ENCODE data around the gene MEIS3.
"Not testable (repeated sequence)": the region's sequence is repeated elsewhere in the genome, so short reads cannot be mapped to it uniquely, and the experiment has no call there.

Gene MEIS3

GRCh38 chr19:47414469-47414868 lies 4.9 kb downstream of the MEIS3 start:
- DNase-seq, result no peak

- DNase-seq, result no peak
These were observed 5.4 kb downstream of the MEIS3 start for GRCh38 chr19:47413941-47414340.

- not testable (repeated sequence) for DNase-seq
These were observed 7.6 kb downstream of the MEIS3 start for GRCh38 chr19:47411696-47412095.

GRCh38 chr19:47411101-47411500 lies 8.2 kb downstream of the MEIS3 start:
- DNase-seq, result no peak

- DNase-seq, result no peak
These were observed 11.0 kb downstream of the MEIS3 start for GRCh38 chr19:47408156-47408938.

GRCh38 chr19:47407417-47407774 lies 11.9 kb downstream of the MEIS3 start:
- DNase-seq, result no peak

- no peak for DNase-seq
These were observed 12.5 kb downstream of the MEIS3 start for GRCh38 chr19:47406711-47407416.

GRCh38 chr19:47405854-47406417 lies 13.4 kb downstream of the MEIS3 start:
- no peak for DNase-seq

GRCh38 chr19:47405197-47405550 lies 14.2 kb downstream of the MEIS3 start:
- DNase-seq, result no peak

- no peak for DNase-seq
These were observed 14.8 kb downstream of the MEIS3 start for GRCh38 chr19:47404334-47405196.

GRCh38 chr19:47402504-47402903 lies 16.8 kb downstream of the MEIS3 start:
- no peak for DNase-seq

- DNase-seq, result no peak
These were observed 20.4 kb downstream of the MEIS3 start for GRCh38 chr19:47398707-47399597.

GRCh38 chr19:47391510-47392223 lies 27.7 kb downstream of the MEIS3 start:
- peak; percentile 30 for DNase-seq

GRCh38 chr19:47390533-47391488 lies 28.5 kb downstream of the MEIS3 start:
- no peak for DNase-seq

- DNase-seq, result no peak
These were observed 30.2 kb downstream of the MEIS3 start for GRCh38 chr19:47389150-47389556.

- not testable (repeated sequence) for DNase-seq
These were observed 30.6 kb downstream of the MEIS3 start for GRCh38 chr19:47388721-47389120.

- DNase-seq, result not testable (repeated sequence)
These were observed 31.7 kb downstream of the MEIS3 start for GRCh38 chr19:47387623-47388022.

GRCh38 chr19:47386582-47386981 lies 32.7 kb downstream of the MEIS3 start:
- DNase-seq, result not testable (repeated sequence)

- DNase-seq, result not testable (repeated sequence)
These were observed 34.8 kb downstream of the MEIS3 start for GRCh38 chr19:47384533-47384932.

GRCh38 chr19:47383890-47384289 lies 35.4 kb downstream of the MEIS3 start:
- DNase-seq, result not testable (repeated sequence)

Data from T1000 (cell line).